Fibroblast of skin of right biceps (primary cell): ENCODE data around the gene FOXL2NB.

ENCODE experiments used
- DNase-seq: peaks from one replicate; pipeline ENCODE4 v3.0.0-alpha.2; 2013

FOXL2NB gene

DNA sequence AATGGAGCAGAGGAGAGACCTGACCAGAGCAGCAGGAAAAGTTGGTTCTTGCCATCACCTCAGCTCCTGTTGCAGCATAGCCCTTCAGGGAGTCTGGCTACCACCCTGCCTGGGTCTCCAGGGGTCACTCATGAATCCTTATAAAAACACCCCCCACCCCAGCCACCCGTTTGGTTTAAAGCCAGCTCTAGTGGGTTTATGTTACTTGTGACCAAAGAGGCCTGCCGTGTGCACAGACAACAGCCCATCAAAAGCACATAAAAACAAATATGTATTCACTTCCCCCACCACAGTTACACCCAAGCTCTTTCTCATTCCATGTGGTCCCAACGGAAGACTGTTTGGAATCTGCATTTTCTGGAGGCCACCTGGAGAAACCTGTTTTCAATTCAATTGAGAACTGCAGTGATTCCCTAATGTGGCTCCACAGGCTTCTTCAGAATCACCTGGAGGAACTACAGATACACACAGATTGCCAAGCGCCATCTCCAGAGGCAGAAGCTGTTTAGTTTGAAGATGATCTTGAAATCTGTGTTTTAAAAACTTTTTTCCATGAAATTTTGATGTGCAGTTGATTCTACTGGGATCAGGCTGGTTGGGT, 13.8 kb upstream of the FOXL2NB start:
- DNase-seq, result no peak

- DNase-seq, result no peak
Observed at GRCh38 chr3:138933981-138934691, 12.9 kb upstream of the FOXL2NB start.

DNA sequence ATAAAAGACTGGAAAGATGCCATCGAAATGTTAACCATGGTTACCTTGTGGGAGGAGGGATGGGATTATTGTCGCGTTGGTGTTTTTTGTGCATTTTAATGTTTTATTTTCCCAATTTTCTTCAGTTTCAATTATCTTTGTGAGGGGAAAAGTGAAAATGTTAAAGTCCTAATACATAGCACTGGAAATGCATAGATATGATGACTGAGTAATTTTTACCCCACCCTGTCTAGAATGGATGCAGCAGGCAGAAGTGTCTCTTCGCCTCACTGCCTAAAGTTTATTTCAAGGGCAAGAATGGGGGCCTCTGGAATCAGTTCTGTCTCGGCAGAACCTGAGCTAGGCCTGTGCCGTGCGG, 11.5 kb upstream of the FOXL2NB start:
- DNase-seq, result no peak

DNA sequence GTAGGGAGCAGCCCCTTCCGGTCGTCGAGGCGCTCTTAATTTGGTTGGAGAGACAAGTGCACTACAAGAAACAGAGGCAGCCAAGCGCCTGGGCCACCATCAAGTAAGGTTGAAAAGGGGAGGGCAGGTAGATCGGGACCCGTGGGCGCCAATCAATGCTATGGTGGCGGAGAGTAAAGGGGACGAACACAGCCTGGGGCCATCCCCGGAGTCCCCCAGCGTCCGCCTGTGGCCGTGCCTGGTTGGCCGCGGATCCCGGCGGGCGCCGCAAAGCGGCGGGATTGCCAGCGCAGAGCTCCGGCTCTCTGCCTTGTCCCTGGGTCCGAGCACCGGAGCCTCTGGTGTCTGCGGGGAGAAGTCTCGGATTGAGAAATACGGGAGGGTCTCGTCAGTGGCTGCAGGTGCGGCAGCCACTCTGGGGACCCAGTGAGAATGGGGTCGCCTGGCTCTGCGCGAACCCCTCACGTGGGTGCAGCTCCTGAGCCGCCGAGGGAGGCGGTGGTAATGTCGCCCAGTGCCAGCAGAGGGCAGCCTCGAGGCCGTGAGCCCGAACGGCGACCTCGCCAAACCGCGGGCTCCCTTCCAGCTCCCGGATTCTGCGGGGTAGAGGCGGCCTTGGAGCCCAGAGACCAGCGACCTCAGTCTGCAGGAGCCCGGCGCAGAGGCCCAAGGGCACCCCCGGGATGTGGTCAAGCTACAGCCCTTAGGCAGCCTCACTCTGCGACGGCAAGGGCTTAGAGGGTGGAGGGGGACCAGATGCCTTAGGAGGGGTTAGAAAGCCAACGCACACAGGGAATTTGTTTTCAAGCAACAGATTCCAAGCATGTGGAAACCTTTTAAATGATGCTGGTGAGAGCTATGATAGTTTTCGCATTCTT, 10.9 kb upstream of the FOXL2NB start:
- peak; percentile 45 for DNase-seq

DNA sequence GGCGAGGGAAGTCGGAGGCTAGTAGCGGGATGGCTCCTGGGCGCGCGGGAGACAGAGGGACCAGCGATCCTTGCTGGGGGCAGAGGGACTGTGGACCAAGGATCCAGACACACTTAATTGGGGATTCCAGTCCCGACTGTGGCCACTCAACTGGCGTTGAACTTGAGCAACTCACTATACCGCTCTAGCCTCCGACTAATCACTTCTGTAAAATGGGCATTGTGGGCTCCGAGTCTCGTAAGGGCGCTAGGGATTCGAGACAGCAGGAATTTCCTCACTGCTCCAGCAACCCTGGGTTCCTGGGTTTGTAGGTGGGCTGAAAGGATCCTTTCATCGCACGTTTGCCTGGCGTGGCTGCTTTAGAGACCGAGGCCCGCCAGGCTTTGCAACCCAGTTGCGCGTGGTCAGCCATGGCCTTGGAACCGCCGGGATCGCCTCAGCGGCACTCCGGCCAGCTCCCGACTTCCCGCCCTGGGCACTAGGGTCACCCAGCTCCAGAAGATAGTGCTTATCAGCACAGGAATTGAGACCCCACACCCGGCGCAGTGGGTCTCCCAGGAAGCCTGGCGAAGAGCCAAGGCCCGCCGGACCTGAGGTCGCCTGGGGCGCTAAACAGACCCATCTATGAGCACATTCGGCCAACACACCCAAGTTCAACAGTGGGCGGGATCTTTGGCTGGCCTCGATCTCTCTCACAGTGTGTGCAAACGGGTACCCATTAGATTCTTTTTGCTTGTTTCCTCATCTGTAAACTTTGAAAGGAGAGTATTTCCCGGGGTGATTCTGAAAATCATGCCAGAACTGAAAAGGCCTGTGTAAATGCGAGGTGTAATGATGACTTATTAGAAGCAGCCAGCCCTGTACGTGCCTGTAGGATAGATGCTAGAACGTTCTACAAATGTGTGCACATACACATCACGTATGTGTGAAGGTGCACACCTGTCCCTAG, 10.0 kb upstream of the FOXL2NB start:
- DNase-seq, result no peak

DNA sequence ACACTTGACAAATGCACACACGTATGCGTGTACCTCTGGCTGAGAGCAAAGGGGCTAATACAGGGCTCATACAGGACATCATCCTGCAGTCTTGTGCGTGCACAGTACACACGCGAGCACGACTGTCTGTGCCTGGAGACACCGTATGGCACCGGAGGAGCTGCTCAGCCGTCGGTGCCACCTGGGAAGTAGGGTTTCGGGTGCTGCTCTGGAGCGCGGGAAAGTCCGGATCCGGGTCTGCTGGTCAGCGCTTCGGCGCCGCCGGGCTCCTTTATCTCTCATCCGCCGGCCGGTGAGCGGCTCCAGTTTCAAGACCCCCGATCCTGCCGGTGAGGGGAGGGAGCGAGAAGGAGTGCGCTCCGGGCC, 9.3 kb upstream of the FOXL2NB start:
- no peak for DNase-seq

GRCh38 chr3:138938056-138938876, 8.8 kb upstream of the FOXL2NB start:
- DNase-seq, result no peak

DNA sequence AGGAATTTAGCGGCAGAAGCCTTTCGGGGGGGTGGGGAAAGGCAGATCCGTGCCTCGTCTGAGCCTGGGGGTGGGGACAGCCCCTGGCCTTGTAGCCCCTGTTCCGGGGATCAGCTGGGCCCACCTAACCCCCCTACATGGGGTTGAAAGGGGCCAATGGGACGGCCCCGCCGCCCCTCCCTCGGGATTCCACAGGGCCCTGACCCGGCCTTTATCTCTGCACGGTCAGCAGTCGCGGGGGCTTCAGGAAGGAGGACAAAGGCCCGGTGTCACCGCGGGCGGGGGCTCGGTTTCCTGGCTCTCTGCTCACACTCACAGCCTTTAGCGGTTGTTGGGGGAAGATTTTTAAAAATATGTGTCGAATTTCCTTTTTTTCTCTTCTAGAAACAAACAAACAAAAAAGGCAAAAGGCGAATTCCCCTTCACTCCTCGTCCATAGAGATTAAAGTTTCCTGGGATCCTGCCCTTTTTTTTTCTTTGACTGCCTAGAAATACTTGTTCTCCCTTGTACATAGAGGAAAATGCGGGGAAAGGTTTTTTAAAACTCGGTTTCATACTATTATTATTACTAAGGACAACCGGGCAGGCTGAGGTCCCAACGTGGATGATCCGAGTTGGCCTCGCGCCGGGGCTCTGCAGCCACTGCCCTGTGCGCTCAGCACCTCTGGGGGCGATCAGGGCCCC, 8.0 kb upstream of the FOXL2NB start:
- no peak for DNase-seq

DNA sequence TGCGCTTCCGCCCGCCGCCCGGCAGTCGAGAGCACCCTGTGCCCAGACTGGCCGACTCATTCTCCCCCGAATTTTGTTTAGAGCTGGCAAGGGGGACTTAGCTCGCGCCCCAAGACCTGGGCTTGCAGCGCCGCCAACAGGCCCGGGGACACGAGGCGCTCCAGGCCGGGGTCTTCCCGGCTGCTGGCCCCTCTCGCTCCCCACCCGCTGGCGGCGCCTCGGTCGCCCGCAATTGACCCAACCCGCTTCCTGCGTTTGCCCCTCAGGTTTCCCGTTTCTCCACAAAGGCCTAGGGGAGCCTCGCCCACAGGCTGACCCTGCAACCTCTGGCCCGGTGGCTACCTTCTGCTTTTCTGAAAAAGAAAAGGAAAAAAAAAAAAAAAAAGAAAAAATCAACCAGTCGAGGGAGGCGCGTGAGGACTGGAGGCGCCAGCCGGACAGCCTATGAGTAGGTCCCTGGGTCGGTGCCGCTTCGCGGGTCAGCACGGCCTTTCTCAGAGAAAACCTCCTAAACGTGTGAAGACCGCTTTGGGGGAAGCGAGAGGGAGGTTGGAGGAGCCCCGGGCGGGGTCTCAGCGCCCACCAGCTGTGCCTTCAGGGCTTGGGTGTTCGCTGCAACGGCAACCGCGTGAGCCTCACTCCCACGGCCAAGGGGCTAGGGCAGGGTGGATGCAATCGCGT, 7.3 kb upstream of the FOXL2NB start:
- no peak for DNase-seq

GRCh38 chr3:138940446-138940845, 6.6 kb upstream of the FOXL2NB start:
- DNase-seq, result no peak

GRCh38 chr3:138941259-138941885, 5.6 kb upstream of the FOXL2NB start:
- peak; percentile 38 for DNase-seq

GRCh38 chr3:138942271-138942670, 4.7 kb upstream of the FOXL2NB start:
- no peak for DNase-seq

DNA sequence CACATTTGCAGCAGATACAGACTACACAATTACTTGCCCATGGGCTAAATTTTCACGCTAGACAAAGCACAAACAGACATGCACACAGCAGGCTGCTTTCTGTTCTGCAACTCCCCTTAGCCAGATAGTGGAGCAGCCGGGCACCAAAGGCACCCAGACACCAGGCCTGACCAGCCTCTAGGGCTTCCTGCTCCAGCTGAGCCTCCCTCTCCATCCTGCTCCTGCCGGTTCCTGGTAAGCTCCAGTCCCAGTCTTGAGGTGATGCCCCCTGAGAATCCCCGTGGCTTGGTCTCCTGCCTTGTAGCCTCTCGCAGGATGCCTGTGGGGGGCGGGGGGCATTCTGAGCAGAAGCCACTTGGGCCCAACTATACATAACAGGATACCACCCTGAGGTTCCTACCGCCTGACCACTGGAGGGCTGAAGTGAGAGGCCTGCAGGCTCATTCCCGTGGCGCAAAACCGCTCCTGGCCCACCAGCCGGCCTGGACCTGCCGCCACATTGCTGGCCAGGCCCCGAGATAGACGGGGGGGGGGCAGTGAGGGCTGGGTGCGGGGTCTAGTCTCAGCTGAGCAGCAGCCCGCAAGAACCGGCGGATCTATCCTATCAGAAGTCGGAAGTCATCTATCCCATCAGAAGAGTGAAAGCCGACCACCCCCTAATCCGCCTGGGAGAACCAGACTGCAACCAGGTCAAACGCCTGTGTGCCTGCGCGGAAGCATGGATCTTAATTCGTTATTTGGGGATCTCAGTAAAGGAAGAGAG, 4.0 kb upstream of the FOXL2NB start:
- no peak for DNase-seq

DNA sequence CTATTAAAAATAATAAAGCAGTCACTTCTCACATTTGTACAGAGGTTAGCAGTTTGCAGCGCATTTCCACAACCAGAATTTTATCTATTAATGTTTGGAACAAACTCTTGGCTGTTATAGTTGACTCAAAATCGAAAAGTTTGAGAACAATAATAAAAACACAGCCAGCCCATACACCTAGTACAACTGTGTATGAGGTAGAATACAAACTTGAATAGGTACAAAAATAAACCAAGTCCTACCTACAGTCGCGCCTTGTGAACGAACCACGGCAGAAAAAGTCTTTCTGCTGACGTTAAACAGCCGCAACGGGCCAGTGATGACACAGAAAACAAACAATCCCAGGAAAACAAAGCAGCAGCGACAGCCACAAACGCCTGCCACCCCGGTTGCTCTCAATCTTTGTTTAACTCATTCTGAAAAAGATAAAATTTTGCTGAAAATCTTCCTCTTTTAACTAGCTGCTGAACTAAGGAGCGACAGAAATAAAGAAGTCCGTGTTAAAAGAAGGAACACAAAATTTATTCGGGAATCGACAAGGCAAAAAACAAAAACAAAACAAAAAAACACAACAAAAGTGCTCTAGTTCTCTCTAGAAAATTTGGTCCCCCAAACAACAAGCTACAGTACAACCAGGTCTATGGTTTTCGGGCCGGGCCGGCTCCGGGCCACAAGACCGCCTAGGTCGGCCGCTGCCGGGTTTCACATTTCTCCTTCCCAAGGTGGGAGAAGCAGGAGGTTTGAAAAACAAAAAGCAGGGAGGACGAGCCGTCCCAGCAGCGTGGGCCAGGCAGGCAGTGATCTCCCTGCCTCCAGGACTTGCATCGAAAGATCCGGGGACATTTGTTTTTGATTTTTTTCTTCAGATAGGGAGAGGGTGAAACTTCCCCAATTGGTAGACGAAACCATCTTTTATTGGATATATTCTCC, 3.0 kb upstream of the FOXL2NB start:
- DNase-seq, result peak; percentile 24

- DNase-seq, result no peak
Observed at GRCh38 chr3:138944654-138944928, 2.4 kb upstream of the FOXL2NB start.

GRCh38 chr3:138944929-138945708, 1.9 kb upstream of the FOXL2NB start:
- peak; percentile 30 for DNase-seq
